ENCODE data around the gene KIF16B. TPM values are rescaled to one million over a fixed set of nuclear protein-coding genes. Genes with fewer than 3 reads are reported as not detected.

KIF16B gene
- total RNA-seq, 1 experiment from 2014 or later: 7.6 TPM

DNA sequence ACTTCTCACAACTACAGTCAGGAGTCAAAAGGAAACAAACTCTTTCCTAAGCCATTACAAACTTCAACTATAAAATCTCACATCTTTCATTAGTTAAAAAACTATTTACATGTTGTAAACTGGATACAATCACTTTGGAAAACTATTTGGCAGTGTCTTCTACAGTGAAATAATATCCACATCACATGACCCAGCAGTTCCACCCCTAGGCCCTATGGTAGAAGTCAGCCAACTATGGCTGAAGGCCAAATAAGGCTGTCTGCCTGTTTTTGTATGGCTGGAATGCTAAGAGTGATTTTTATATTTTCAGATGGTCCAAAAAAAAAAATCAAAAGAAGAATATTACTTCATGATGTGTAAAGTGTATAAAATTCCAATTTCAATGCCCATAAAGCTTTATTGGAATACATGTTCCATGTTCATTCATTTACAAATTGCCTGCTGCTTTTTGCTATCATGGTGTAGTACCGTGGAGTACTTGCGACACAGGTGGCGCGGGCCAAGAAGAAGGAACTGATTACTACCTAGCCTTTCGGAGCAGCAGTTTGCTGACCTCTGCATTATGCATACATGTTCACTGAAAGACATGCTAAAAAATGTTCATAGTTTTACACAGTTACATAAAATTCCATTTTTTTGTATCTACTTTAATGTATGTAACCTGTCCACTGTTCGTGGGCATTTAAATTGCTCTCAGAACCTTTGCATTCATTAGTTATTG is 129.0 kb downstream of the KIF16B start (continued):
- no peak for TF ChIP-seq ELF4 (CRISPR knock-in tag; IDR thresholded peaks at IDR 0.05; ENCODE audit: low read depth)
- no peak for TF ChIP-seq MYBL2 (CRISPR knock-in tag; IDR thresholded peaks at IDR 0.05)
- TF ChIP-seq ZBTB21 (CRISPR knock-in tag; IDR thresholded peaks at IDR 0.05; ENCODE audit: borderline replicate concordance): no peak
- no peak for TF ChIP-seq SP1 (CRISPR knock-in tag; conservative IDR thresholded peaks at IDR 0.05)
- no peak for TF ChIP-seq TP53 (CRISPR knock-in tag; IDR thresholded peaks at IDR 0.05)
- TF ChIP-seq IRF2 (CRISPR knock-in tag; IDR thresholded peaks at IDR 0.05; ENCODE audit: borderline replicate concordance, low read depth): no peak
- TF ChIP-seq ZNF416 (CRISPR knock-in tag; IDR thresholded peaks at IDR 0.05): no peak

DNA sequence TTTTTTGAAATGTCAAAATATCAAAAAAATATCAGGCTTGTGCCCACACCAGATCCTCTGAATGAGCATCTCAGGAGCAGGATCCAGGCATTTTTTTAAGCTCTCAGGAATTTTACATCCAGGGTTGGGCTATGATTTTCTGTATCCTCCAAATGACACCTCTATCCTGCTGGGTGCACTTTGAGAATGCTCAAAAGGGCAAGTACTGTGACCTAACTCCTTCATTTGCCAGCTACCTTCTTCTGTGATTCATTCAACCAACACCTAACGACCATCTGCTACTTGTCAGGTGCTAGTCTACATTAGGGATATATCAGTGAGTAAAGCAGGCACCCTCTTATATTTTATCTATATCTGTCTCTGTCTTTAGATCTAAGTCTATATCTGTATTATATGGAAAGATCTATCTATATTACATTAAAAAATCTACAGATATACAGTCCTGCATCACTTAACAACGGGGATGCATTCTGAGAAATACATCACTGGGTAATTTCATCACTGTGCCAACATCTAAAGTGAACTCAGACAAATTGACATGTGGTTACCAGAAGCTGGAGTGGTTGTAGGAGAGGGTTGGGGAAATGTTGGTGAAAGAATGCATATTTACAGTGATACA is 131.6 kb downstream of the KIF16B start:
- H3K27ac Mint-ChIP-seq: no peak overlapping the region
- TF ChIP-seq AFF4 (CRISPR knock-in tag; IDR thresholded peaks at IDR 0.05; ENCODE audit: borderline replicate concordance) (no peak), GABPB1 (CRISPR knock-in tag; IDR thresholded peaks at IDR 0.05) (no peak), HMGA2 (CRISPR knock-in tag; IDR thresholded peaks at IDR 0.05) (no peak), E2F4 (CRISPR knock-in tag; IDR thresholded peaks at IDR 0.05; ENCODE audit: borderline replicate concordance, low read depth) (no peak)
- TF ChIP-seq, protein P1, sequence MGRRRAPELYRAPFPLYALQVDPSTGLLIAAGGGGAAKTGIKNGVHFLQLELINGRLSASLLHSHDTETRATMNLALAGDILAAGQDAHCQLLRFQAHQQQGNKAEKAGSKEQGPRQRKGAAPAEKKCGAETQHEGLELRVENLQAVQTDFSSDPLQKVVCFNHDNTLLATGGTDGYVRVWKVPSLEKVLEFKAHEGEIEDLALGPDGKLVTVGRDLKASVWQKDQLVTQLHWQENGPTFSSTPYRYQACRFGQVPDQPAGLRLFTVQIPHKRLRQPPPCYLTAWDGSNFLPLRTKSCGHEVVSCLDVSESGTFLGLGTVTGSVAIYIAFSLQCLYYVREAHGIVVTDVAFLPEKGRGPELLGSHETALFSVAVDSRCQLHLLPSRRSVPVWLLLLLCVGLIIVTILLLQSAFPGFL (CRISPR knock-in tag; IDR thresholded peaks at IDR 0.05; ENCODE audit: borderline replicate concordance): no peak
- TF ChIP-seq, protein P2, sequence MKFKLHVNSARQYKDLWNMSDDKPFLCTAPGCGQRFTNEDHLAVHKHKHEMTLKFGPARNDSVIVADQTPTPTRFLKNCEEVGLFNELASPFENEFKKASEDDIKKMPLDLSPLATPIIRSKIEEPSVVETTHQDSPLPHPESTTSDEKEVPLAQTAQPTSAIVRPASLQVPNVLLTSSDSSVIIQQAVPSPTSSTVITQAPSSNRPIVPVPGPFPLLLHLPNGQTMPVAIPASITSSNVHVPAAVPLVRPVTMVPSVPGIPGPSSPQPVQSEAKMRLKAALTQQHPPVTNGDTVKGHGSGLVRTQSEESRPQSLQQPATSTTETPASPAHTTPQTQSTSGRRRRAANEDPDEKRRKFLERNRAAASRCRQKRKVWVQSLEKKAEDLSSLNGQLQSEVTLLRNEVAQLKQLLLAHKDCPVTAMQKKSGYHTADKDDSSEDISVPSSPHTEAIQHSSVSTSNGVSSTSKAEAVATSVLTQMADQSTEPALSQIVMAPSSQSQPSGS (CRISPR knock-in tag; IDR thresholded peaks at IDR 0.05; ENCODE audit: borderline replicate concordance, low read depth): no peak
- TF ChIP-seq, protein P3, sequence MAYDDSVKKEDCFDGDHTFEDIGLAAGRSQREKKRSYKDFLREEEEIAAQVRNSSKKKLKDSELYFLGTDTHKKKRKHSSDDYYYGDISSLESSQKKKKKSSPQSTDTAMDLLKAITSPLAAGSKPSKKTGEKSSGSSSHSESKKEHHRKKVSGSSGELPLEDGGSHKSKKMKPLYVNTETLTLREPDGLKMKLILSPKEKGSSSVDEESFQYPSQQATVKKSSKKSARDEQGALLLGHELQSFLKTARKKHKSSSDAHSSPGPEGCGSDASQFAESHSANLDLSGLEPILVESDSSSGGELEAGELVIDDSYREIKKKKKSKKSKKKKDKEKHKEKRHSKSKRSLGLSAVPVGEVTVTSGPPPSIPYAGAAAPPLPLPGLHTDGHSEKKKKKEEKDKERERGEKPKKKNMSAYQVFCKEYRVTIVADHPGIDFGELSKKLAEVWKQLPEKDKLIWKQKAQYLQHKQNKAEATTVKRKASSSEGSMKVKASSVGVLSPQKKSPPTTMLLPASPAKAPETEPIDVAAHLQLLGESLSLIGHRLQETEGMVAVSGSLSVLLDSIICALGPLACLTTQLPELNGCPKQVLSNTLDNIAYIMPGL (CRISPR knock-in tag; IDR thresholded peaks at IDR 0.05): no peak
- H3K36me3 Mint-ChIP-seq: peaks cover 21% of the 10 kb centered on the region
- no peak for DNase-seq (ENCODE audit: low spot score)
- POLR2A ChIA-PET: no interaction called here
- 0 out of 2 replicates have a peak, but pooled peaks cover 5% of the 10 kb centered on the region for H3K4me1 Mint-ChIP-seq
- ATAC-seq: no peak
- CTCF ChIA-PET: no interaction called here
- H3K4me3 Mint-ChIP-seq: no peak overlapping the region
- peaks cover 29% of the 10 kb centered on the region for H3K9me3 Mint-ChIP-seq
- H3K27me3 Mint-ChIP-seq (ENCODE audit: low read depth): no peaks in the 10 kb centered on the region

Data from WTC11 (cell line).